DMS153 (cell line): Measurements from ENCODE around the gene ADH7.
"Not testable (repeated sequence)": the region's sequence is repeated elsewhere in the genome, so short reads cannot be mapped to it uniquely, and the experiment has no call there.

ENCODE experiments used
- DNase-seq: peaks from one replicate; lab custom pipeline; 2025; lab: John Stamatoyannopoulos, UW

The ADH7 gene

GRCh38 chr4:99415762-99416161 is 19.4 kb downstream of the ADH7 start:
- not testable (repeated sequence) for DNase-seq

DNA sequence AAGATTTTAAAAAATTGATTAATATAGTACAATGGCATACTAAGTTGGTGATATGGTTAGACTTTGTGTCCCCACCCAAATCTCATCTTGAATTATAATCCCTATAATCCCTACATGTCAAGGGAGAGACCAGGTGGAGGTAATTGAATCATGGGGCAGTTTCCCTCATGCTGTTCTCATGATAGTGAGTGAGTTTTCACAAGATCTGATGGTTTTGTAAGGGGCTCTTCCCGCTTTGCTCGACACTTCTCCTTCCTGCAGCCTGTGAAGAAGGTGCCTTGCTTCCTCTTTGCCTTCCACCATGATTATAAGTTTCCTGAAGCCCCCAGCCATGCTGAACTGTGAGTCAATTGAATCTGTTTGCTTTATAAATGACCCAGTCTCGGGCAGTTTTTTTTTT is 20.2 kb downstream of the ADH7 start:
- DNase-seq = not testable (repeated sequence)

- DNase-seq = no peak
These were observed 20.7 kb downstream of the ADH7 start for GRCh38 chr4:99414401-99414800.

GRCh38 chr4:99413140-99413539 is 22.0 kb downstream of the ADH7 start:
- DNase-seq = no peak

- no peak for DNase-seq
These were observed 24.1 kb downstream of the ADH7 start for GRCh38 chr4:99411041-99411440.

DNA sequence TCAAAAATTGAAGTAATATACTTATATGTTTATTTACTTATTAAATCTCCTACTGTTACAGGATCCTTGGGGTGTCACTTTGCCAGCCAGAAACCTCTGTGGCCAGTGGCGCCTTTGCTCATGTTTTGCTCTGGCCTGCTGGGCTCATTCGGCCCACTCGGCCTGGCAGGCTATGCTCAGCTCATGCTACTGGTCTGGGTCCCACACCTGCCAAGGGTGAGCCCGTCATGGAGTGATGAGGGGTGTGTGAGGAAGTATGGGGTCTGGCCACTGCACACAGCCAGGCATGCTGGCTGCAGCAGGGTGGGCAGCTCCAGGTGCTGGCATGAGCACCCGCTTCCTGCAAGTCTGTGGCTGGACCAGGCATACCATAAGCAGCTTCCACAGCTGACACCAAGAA is 25.1 kb downstream of the ADH7 start:
- DNase-seq = no peak

DNA sequence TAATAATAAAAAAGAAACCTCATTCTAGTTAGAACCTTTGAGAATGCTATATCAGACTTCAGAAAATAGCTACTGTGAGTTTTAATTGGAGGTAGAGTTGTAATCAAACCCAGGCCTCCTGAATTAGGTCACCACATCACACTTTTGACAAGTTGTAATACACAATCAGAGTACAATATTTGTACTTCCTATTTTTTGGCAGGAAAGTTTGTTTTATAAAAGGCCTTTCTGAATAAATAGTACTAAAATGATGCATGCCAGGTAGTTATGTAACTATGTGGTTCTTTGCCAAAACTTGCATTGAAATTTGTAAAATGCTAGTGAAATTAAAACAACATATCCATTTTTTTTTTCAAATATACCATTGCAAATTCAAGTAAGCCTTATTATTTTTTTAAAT is 26.8 kb downstream of the ADH7 start:
- DNase-seq = no peak

- DNase-seq = peak; percentile 19
These were observed 29.6 kb downstream of the ADH7 start for GRCh38 chr4:99405433-99406115.

- DNase-seq = no peak
These were observed 30.4 kb downstream of the ADH7 start for GRCh38 chr4:99404595-99405287.

DNA sequence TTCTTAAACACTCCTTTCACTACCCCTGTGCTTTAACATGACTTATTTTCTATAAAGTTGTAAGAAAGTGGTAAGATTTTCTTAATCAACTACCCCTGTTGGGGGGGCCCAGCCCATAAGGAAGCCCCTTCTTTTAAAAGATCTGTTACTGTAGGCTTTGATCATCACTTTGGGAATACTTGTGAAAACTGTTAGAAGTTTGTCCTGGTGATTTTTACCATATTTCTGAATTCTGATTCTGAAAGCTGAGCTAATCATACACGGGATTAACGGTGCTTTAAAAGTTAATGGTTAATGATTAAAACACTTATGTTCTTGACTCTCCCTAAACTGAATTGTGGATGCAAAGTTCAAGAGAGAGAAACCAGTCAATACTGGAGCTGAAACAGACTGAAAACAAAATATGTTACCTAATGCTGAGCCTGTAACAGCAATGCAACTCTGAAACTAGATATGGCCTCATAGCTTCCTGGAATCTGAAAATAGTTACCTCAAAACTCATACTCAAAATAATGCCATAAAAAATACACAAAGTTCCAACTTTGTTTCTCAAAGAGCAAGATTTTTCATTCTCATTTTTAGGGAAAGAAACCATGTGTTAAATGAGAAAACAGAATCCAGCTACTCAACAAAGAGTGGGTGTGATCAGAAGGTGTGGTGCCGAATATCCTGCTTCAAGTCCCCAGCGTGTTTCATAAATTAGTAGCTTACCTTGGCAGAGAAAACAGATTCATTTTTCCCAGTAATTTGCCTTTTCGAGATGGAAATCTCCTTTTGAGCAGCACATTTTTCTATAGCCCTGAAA is 31.6 kb downstream of the ADH7 start:
- DNase-seq = no peak

GRCh38 chr4:99402765-99403164 is 32.4 kb downstream of the ADH7 start:
- DNase-seq = no peak

- DNase-seq = no peak
These were observed 34.3 kb downstream of the ADH7 start for GRCh38 chr4:99400831-99401230.

DNA sequence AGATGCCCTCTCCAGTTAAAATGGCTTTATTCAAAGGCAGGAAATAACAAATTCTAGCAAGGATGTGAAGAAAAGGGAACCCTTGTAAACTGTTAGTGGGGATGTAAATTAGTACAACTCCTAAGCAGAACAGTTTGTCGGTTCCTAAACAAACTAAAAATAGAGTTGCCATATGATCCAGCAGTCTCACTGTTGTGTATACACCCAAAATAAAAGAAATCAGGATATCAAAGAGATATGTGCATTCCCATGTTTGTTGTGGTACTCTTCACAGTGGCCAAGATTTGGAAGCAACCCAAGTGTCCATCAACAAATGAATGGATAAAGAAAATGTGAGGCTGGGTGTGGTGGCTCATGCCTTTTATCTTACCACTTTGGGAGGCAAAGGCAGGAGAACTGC is 36.1 kb downstream of the ADH7 start:
- no peak for DNase-seq

DNA sequence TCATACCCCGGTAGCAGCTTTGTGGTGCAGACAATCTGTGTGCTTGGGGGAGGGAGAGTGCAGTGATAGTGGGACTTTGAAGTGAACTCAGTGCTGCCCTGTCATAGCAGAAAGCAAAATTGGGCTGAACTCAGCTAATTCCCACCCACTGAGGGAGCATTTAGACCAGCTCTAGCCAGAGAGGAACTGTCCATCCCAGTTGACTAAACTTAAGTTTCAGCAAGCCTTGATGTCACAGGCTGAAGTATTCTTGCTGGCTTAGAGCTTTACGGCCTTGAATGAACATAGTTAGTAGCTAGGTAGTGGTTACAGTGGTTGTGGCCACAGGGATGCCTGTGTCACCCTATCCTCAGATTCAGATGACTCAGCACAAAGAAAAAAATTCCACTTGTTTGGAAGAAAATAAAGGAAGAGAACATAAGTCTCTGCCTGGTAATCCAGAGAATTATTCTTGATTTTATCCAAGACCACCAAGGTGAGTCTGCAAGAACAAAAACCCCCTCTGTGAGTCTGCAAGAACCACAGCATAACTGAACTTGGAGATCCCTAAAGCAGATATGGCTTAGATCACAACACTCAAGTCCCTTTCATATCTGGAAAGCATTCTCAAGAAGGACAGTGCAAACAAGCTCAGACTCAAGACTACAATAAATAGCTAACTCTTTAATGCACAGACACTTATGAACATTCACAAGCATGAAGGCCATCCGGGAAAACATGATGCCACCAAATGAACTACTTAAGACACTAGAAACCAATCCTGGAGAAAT is 39.4 kb downstream of the ADH7 start:
- DNase-seq = no peak

GRCh38 chr4:99394896-99395295 is 40.2 kb downstream of the ADH7 start:
- DNase-seq = no peak

DNA sequence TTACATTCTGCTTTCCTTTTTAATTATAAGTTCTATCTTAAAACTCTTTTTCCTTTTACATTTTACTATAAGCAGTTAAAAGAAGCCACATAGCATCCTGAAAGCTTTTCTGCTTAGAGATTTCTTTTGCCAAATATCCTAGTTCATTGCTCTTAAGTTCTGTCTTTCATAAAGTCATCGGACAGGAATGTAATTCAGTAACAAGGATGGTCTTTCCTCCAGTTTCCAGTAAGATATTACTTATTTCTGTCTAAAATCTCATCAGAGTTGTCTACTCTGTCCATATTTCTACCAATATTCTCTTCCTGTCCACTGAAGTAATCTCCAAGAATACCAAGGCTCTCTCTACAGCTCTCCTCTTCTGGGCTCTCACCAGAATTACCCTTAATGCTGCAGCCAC is 45.1 kb downstream of the ADH7 start:
- DNase-seq = no peak

- no peak for DNase-seq
These were observed 45.5 kb downstream of the ADH7 start for GRCh38 chr4:99389606-99390005.

GRCh38 chr4:99383833-99384392 is 51.2 kb downstream of the ADH7 start:
- no peak for DNase-seq

- no peak for DNase-seq
These were observed 51.7 kb downstream of the ADH7 start for GRCh38 chr4:99383399-99383798.

DNA sequence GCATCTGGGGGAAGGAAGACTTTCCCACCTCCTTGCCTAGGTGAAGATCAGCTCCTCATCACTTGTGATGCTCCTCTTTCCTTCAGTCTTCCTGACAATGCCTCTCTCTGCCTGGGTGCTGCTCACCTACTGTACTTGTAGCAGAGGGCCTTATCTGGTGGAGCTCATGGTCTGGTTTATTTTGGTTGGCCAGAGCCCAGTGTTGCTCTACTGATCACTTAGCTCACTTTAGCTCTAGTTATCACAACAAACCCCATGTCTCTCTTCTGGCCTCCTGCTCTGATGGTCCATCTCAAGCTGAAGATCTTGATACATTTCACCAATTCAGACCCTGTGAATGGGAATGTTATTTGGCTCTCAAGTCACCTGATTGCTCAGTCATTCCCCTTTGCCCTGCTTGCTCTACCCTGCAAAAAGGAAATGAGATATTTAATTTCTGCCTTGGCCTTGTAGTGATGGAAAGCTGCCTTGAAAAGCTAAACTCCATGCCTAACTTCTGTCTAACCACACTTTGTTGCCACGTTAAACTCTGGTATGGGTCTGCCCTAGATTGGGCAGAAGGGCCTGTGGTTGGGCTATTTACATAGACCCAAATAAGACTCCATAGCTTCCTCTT is 52.3 kb downstream of the ADH7 start:
- no peak for DNase-seq

DNA sequence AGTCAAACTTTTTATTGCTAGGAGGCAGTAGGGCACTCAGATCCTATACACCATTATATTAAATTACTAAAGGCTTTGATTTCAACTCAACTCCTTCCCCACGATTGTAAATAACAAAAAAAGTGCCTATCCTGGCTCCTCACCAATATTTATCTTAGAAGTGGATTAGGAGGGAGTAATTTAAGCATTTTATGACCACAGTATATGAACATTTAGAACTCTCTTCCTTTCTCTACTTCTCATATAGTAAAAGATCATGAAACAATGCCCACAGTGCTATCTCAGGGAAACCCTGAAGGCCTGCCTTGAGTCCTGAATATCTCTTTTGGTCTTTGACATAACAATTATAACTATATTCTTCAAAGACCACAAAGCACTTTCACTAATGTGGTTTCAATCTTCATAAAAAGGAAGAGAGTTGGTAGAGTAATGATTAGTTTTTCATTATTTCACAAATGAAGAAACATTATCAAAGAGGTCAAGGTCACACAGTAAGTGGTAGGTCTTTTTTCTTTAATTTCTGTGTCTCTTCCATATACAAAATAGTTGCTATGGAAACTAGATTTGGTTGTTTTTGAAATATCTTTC is 53.5 kb downstream of the ADH7 start:
- DNase-seq = no peak
